Mammary epithelial cell (primary cell): ENCODE data around the gene AGO3.

Experiments
- CTCF ChIP-seq, 2 donors: IDR thresholded peaks in 1 of 2; conservative IDR thresholded peaks in 1 of 2; 2 replicates each; pipeline ENCODE4 v1.5.1; 2011 to 2012; ENCODE audit warnings: inconsistent platforms in 2 of 2, low read length in 2 of 2, mild to moderate bottlenecking in 2 of 2, control low read depth in 1 of 2, low read depth in 1 of 2; ENCODE audit not compliant: insufficient read depth in 1 of 2; ENCODE audit errors: extremely low read depth in 1 of 2
- EZH2 ChIP-seq: IDR thresholded peaks from 2 replicates; pipeline ENCODE4 v1.6.1; 2012; ENCODE audit warnings: low read length, inconsistent platforms, borderline replicate concordance

- TF ChIP-seq CTCF (conservative IDR thresholded peaks at IDR 0.05 in 1 of 2, IDR thresholded peaks at IDR 0.05 in 1 of 2; ENCODE audit: extremely low read depth in 1 of 2, insufficient read depth in 1 of 2, low read depth in 1 of 2, low read length in 2 of 2), result no peak
- no peak for TF ChIP-seq EZH2
Observed at GRCh38 chr1:35958558-35958957, 27.7 kb downstream of the AGO3 start.
